GM12891 (cell line): ENCODE measurements around the gene RBM33.

Experiments used
- PAX5 ChIP-seq: IDR thresholded peaks from 2 replicates; pipeline ENCODE4 v1.6.1; 2011; ENCODE audit warnings: low read length, moderate library complexity, mild to moderate bottlenecking; ENCODE audit not compliant: insufficient read depth, severe bottlenecking
- POLR2A ChIP-seq: IDR thresholded peaks from 2 replicates; pipeline ENCODE4 v1.6.1; 2011; ENCODE audit warnings: low read depth, low read length, control low read depth
- POLR2AphosphoS5 ChIP-seq: IDR thresholded peaks from 2 replicates; pipeline ENCODE4 v1.6.1; 2011; ENCODE audit warnings: low read depth, low read length, control low read depth
- POU2F2 ChIP-seq: IDR thresholded peaks from 2 replicates; pipeline ENCODE4 v1.6.1; 2011; ENCODE audit warnings: low read depth, mild to moderate bottlenecking, control low read depth, low read length, moderate library complexity
- SPI1 ChIP-seq: IDR thresholded peaks from 2 replicates; pipeline ENCODE4 v1.6.1; 2011; ENCODE audit warnings: low read depth, low read length, control low read depth
- TAF1 ChIP-seq: IDR thresholded peaks from 2 replicates; pipeline ENCODE4 v1.6.1; 2011; ENCODE audit warnings: low read depth, low read length, control low read depth

DNA sequence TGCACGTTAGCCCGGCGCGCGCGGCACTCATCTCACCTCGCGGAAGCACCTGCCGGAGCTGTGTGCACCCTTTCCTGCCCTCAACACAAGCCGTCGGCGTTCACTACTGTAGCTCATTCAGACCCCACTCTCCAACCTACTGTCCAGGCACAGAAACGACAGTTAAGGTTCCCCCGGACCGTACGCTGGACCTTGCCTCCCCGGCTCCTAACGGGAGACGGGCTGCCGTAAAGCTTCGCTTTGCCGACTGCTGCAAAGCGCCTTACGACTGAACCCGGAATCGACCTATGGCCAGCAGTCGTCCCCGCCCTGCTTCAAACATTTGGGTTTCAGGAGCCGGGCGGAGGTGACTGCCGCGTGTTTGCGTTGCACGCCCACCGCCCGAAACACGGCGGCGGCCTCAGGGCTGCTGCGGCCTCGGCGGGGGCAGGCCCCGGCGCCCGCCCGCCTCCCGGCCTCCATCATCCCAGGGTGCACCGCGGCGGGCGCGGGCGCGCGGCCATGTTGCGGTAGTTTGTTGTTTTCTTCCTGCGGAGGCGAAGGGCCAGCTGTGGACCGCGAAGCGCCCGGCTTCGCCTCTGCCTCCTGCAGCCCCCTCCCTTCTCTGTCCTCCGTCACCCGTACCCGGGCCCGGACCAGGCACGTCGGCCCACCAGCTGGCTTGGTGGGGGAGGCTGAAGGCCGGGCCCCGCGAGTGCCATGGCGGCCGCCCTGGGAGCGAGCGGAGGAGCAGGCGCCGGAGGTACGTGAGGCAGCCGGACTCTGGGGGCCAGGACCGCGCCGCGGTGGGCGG lies at the start of gene RBM33:
- TF ChIP-seq POLR2AphosphoS5, result peak; percentile 88
- TF ChIP-seq TAF1, result peak; percentile 71
- peak; percentile 91 for TF ChIP-seq POLR2A
- TF ChIP-seq PAX5, result no peak
- TF ChIP-seq POU2F2, result peak; percentile 31
- TF ChIP-seq SPI1, result no peak
